SU-DHL-6 (cell line): ENCODE measurements around the gene BMPR1B.
"Not testable (repeated sequence)": the region's sequence is repeated elsewhere in the genome, so short reads cannot be mapped to it uniquely, and the experiment has no call there.

Experiments used
- H2AFZ ChIP-seq: fragments of 200-600 bp; sonication (generic); 2 replicates; pipeline ENCODE4 v1.6.1; 2014; ENCODE audit warnings: low read depth, mild to moderate bottlenecking, moderate library complexity, mixed read lengths, antibody characterized with exemption, low read length; ENCODE audit not compliant: severe bottlenecking
- H3F3A ChIP-seq: fragments of 200-600 bp; shearing (Covaris generic); 2 replicates; pipeline ENCODE4 v1.6.0; 2016; ENCODE audit warnings: antibody characterized with exemption, mild to moderate bottlenecking; ENCODE audit not compliant: insufficient read depth
- H3K27ac ChIP-seq: fragments of 200-600 bp; sonication (generic); 2 replicates; pipeline ENCODE4 v1.5.1; 2016; ENCODE audit warnings: low read depth, mild to moderate bottlenecking, low read length, moderate library complexity, mixed read lengths
- H3K27me3 ChIP-seq: fragments of 200-600 bp; sonication (generic), shearing (Covaris generic); 2 replicates; pipeline ENCODE4 v1.6.0; 2014; ENCODE audit warnings: mild to moderate bottlenecking, low read length
- H3K36me3 ChIP-seq: fragments of 200-600 bp; sonication (generic); 2 replicates; pipeline ENCODE4 v1.6.1; 2014; ENCODE audit warnings: mild to moderate bottlenecking, low read length, mixed read lengths
- H3K4me2 ChIP-seq: fragments of 300-600, 200-600 bp; shearing (Covaris generic), sonication (generic); 2 replicates; pipeline ENCODE4 v1.6.0; 2014; ENCODE audit warnings: low read length, low read depth, mild to moderate bottlenecking; ENCODE audit not compliant: poor library complexity, severe bottlenecking
- H3K4me3 ChIP-seq: fragments of 200-600 bp; sonication (generic); 2 replicates; pipeline ENCODE4 v1.5.1; 2014; ENCODE audit warnings: antibody characterized with exemption, low read length, mild to moderate bottlenecking, mixed read lengths; ENCODE audit not compliant: insufficient read depth, poor library complexity, severe bottlenecking
- H3K79me2 ChIP-seq: fragments of 200-600 bp; sonication (generic); 2 replicates; pipeline ENCODE4 v1.6.1; 2014; ENCODE audit warnings: mild to moderate bottlenecking, low read length, moderate library complexity; ENCODE audit not compliant: insufficient read depth
- H3K9ac ChIP-seq: fragments of 200-600 bp; sonication (generic); 2 replicates; pipeline ENCODE4 v1.7.0; 2014; ENCODE audit warnings: mild to moderate bottlenecking, low read length
- H3K9me2 ChIP-seq: fragments of 200-600 bp; sonication (generic); replicated peaks from 2 replicates; pipeline ENCODE4 v1.6.1; 2014; ENCODE audit warnings: low read length; ENCODE audit not compliant: insufficient read depth
- H3K9me3 ChIP-seq: fragments of 200-600 bp; sonication (generic); 2 replicates; pipeline ENCODE4 v1.6.1; 2014; ENCODE audit warnings: low read length, mixed read lengths; ENCODE audit not compliant: insufficient read depth
- H4K20me1 ChIP-seq: fragments of 200-600 bp; sonication (generic); 2 replicates; pipeline ENCODE4 v1.6.1; 2014; ENCODE audit warnings: low read depth, mild to moderate bottlenecking, antibody characterized with exemption, low read length, moderate library complexity, mixed read lengths
- CTCF ChIP-seq: fragments of 200-600 bp; sonication (generic); IDR thresholded peaks from one replicate; pipeline ENCODE4 v1.5.1; 2017; ENCODE audit warnings: antibody characterized with exemption, mild to moderate bottlenecking, low read length, moderate library complexity; ENCODE audit not compliant: insufficient read depth, poor library complexity, severe bottlenecking
- EZH2phosphoT487 ChIP-seq: fragments of 200-600 bp; sonication (generic), shearing (Covaris generic); conservative IDR thresholded peaks from 2 replicates; pipeline ENCODE4 v1.6.1; 2018; ENCODE audit warnings: mild to moderate bottlenecking, antibody characterized with exemption, low read length, moderate library complexity, mixed read lengths

The BMPR1B gene

GRCh38 chr4:94834501-94834900 lies 76.7 kb downstream of the BMPR1B start:
- no peaks in the 10 kb centered on the region for H3K79me2 ChIP-seq

DNA sequence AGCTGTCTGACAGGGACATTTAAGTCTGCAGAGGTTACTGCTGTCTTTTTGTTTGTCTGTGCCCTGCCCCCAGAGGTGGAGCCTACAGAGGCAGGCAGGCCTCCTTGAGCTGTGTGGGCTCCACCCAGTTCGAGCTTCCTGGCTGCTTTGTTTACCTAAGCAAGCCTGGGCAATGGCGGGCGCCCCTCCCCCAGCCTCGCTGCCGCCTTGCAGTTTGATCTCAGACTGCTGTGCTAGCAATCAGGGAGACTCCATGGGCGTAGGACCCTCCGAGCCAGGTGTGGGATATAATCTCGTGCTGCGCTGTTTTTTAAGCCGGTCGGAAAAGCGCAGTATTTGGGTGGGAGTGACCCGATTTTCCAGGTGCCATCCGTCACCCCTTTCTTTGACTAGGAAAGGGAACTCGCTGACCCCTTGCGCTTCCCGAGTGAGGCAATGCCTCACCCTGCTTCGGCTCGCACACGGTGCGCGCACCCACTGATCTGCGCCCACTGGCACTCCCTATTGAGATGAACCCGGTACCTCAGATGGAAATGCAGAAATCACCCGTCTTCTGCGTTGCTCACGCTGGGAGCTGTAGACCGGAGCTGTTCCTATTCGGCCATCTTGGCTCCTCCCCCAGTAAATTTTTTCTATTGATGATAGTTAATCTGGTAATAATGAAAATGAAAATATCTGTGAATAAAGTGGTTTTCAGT lies 83.6 kb downstream of the BMPR1B start:
- not testable (repeated sequence) for H3K4me2 ChIP-seq, H3K27ac ChIP-seq, H3K36me3 ChIP-seq, H4K20me1 ChIP-seq, H2AFZ ChIP-seq, H3K27me3 ChIP-seq, H3K9ac ChIP-seq, H3K4me3 ChIP-seq, H3F3A ChIP-seq, H3K9me3 ChIP-seq, H3K9me2 ChIP-seq, H3K79me2 ChIP-seq

More at GRCh38 chr4:94834501-94834900, 76.7 kb downstream of the BMPR1B start:
- Histone ChIP-seq H3K4me3 (no peak overlapping the region), H3K36me3 (no peaks in the 10 kb centered on the region), H2AFZ (no peak overlapping the region), H3K9ac (no peak overlapping the region), H3K9me3 (no peaks in the 10 kb centered on the region), H4K20me1 (no peaks in the 10 kb centered on the region), H3K27ac (no peak overlapping the region), H3K4me2 (no peak overlapping the region), H3F3A (no peaks in the 10 kb centered on the region), H3K27me3 (no peaks in the 10 kb centered on the region), H3K9me2 (no peaks in the 10 kb centered on the region)
- TF ChIP-seq CTCF (no peak), EZH2phosphoT487 (no peak)

DNA sequence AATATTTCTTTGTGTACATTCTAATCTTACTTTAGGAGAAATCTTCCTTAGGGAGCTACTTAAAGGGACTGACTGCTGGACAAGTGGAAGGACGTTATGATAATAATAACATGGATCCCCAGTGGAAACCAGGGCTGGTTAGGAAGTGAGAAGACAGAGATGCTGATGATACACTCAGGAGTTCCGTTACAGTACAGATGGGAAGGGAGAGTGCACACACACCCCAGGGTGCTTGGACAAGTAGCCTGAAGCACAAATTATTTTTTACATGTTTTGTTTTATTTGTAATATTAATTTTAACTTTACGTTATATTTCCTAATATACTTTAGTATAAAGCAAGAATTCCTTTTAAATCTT lies 84.1 kb downstream of the BMPR1B start:
- no peaks in the 10 kb centered on the region for H3K9me2 ChIP-seq
- TF ChIP-seq EZH2phosphoT487: no peak
- no peak for TF ChIP-seq CTCF
- no peak overlapping the region for H3K27ac ChIP-seq
- no peaks in the 10 kb centered on the region for H4K20me1 ChIP-seq
- H3K27me3 ChIP-seq: no peaks in the 10 kb centered on the region
- no peak overlapping the region for H3K4me3 ChIP-seq
- no peaks in the 10 kb centered on the region for H3F3A ChIP-seq
- no peak overlapping the region for H3K9ac ChIP-seq
- H2AFZ ChIP-seq: no peak overlapping the region
- H3K36me3 ChIP-seq: no peaks in the 10 kb centered on the region
- H3K79me2 ChIP-seq: no peaks in the 10 kb centered on the region
- no peak overlapping the region for H3K4me2 ChIP-seq
- no peaks in the 10 kb centered on the region for H3K9me3 ChIP-seq

- no peak overlapping the region for H2AFZ ChIP-seq
- H3F3A ChIP-seq: no peaks in the 10 kb centered on the region
- H4K20me1 ChIP-seq: no peaks in the 10 kb centered on the region
- no peaks in the 10 kb centered on the region for H3K36me3 ChIP-seq
- H3K27me3 ChIP-seq: no peaks in the 10 kb centered on the region
- no peaks in the 10 kb centered on the region for H3K79me2 ChIP-seq
- H3K4me3 ChIP-seq: no peak overlapping the region
- no peak overlapping the region for H3K4me2 ChIP-seq
- H3K27ac ChIP-seq: no peak overlapping the region
- no peak overlapping the region for H3K9ac ChIP-seq
- TF ChIP-seq EZH2phosphoT487 (no peak), CTCF (no peak)
- H3K9me2 ChIP-seq: no peaks in the 10 kb centered on the region
- no peaks in the 10 kb centered on the region for H3K9me3 ChIP-seq
Measured at GRCh38 chr4:94843216-94843615, 85.5 kb downstream of the BMPR1B start.
